H54 (cell line): ENCODE results near the gene CPA4.

ENCODE experiments used
- DNase-seq: peaks from one replicate; pipeline ENCODE4 v3.0.0; 2011; ENCODE audit warnings: low spot score, mixed read lengths; ENCODE audit not compliant: insufficient read length
- FAIRE-seq: peaks from 3 replicates; lab custom pipeline; 2011; peaks lifted over from hg19 to GRCh38; lab: Jason Lieb, UNC
- POLR2A ChIP-seq: IDR thresholded peaks from 2 replicates; pipeline ENCODE4 v1.6.1; 2011; ENCODE audit warnings: low read depth, mild to moderate bottlenecking, low read length

Gene CPA4

GRCh38 chr7:130334274-130334673 is 41.3 kb downstream of the CPA4 start:
- no peak for TF ChIP-seq POLR2A
- FAIRE-seq (no peak), DNase-seq (no peak)

- FAIRE-seq (no peak), DNase-seq (no peak)
- TF ChIP-seq POLR2A, result no peak
These were observed 44.5 kb downstream of the CPA4 start for GRCh38 chr7:130337410-130337971.

GRCh38 chr7:130338233-130338632 is 45.3 kb downstream of the CPA4 start:
- no peak for DNase-seq
- no peak for TF ChIP-seq POLR2A
- FAIRE-seq, result no peak

- DNase-seq (no peak), FAIRE-seq (no peak)
- TF ChIP-seq POLR2A, result no peak
These were observed 48.9 kb downstream of the CPA4 start for GRCh38 chr7:130341882-130342281.

- no peak for FAIRE-seq
- TF ChIP-seq POLR2A, result no peak
These were observed 49.9 kb downstream of the CPA4 start for GRCh38 chr7:130342701-130343380.

GRCh38 chr7:130344271-130344866 is 51.4 kb downstream of the CPA4 start, which contains the start of gene CPA5:
CPA5 (plus strand) TSS chr7:130344816; CDS start chr7:130346486, 1,670 bp downstream.
- TF ChIP-seq POLR2A, result no peak
- DNase-seq, result no peak
- FAIRE-seq, result no peak

More at GRCh38 chr7:130342701-130343380, 49.9 kb downstream of the CPA4 start:
- no peak for DNase-seq

GRCh38 chr7:130345136-130345535 is 52.2 kb downstream of the CPA4 start:
- TF ChIP-seq POLR2A, result no peak
- FAIRE-seq (no peak), DNase-seq (no peak)

- FAIRE-seq (no peak), DNase-seq (no peak)
- TF ChIP-seq POLR2A, result no peak
These were observed 52.8 kb downstream of the CPA4 start for GRCh38 chr7:130345725-130346124.

- FAIRE-seq, result no peak
- TF ChIP-seq POLR2A, result no peak
These were observed 53.4 kb downstream of the CPA4 start for GRCh38 chr7:130346177-130346905.

GRCh38 chr7:130346941-130347340 is 54.0 kb downstream of the CPA4 start:
- no peak for TF ChIP-seq POLR2A
- FAIRE-seq (no peak), DNase-seq (no peak)

More at GRCh38 chr7:130346177-130346905, 53.4 kb downstream of the CPA4 start:
- DNase-seq, result no peak

GRCh38 chr7:130349911-130350782 is 57.2 kb downstream of the CPA4 start:
- FAIRE-seq, result no peak

GRCh38 chr7:130350945-130351790 is 58.2 kb downstream of the CPA4 start:
- no peak for TF ChIP-seq POLR2A
- DNase-seq (no peak), FAIRE-seq (no peak)

More at GRCh38 chr7:130349911-130350782, 57.2 kb downstream of the CPA4 start:
- TF ChIP-seq POLR2A, result no peak
- DNase-seq, result no peak
